ENCODE data around the gene TRIM45. TPM values are rescaled to one million over a fixed set of nuclear protein-coding genes. Genes with fewer than 3 reads are reported as not detected.
"Not testable (repeated sequence)": the region's sequence is repeated elsewhere in the genome, so short reads cannot be mapped to it uniquely, and the experiment has no call there.

Gene TRIM45, protein sequence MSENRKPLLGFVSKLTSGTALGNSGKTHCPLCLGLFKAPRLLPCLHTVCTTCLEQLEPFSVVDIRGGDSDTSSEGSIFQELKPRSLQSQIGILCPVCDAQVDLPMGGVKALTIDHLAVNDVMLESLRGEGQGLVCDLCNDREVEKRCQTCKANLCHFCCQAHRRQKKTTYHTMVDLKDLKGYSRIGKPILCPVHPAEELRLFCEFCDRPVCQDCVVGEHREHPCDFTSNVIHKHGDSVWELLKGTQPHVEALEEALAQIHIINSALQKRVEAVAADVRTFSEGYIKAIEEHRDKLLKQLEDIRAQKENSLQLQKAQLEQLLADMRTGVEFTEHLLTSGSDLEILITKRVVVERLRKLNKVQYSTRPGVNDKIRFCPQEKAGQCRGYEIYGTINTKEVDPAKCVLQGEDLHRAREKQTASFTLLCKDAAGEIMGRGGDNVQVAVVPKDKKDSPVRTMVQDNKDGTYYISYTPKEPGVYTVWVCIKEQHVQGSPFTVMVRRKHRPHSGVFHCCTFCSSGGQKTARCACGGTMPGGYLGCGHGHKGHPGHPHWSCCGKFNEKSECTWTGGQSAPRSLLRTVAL
- 1.1 and 2.0 TPM in 2 replicates for total RNA-seq

DNA sequence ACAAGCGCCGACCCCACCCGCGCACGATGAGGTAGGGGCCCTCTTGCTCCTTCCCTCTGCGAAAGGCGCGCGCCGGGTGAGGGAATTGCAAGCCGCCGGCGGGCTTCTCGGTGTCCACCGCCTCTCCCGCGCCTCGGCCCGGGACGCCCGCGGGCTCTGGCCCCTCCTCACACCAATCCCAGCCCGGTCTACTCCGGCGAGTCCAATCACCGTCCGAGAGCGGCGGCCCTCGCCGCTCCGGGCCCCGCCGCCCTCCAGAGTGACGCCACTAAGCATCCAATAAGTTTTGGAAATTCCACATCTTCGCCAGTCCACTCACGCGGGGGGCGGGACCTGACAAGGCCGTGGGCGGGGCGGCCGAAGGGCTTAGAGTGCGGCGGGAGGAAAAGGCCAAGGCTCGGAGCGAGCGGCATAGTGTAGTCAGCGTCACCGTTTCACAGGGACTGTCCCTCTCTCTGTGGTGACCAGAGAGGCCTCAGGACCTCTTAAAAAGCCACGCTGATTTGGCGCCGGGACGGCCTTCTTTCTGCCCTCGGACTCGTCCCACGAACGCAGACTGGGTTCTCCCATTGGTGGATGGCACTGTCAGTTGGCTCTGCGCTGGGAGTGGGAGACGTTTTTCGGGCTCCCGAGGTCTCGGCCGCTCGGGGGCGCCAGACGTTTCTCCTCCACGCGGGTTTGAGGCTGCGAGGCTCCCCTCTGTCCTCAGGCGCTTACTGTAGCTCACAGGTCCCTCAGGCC, at the start of gene TRIM45:
Gene TRIM45 (minus strand): TSS at position 161 of the 741 bp plus-strand sequence. CDS start 548 bp downstream, outside the sequence.
- DNase-seq (ENCODE audit: low read depth, low spot score) = peak; percentile 87

DNA sequence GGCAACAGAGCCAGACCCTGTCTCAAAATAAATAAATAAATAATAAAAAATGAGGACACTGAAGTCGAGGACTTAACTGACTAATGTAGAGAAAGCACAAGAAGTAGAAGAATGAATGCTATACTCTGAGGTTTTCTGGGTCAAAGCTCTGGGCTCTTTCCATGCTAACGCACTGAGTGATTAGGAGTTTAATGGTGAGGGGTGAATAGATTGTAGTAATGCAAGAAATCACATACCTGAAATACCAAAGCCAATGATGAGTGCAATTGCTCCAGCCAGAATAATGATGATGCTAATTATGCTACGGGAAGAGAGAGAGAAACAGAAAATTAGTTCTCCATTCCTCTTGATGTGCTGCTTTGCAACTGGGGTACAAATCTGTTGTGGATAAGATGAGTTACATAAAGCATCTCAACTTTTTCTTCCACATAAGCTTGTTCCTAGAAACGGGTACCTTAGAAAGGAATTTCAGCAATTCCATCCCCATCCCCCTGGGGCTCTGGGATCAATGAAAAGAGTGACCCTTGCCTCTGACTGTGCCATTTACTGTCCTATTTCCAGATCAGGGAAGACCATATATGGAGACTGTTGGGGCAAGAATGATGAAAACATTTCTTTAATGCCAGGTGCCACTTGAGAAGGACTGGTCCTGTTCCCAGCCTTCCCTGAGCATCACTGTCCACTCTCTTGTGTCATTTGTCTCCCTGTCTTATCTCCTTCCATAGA, 48.5 kb upstream of the TRIM45 start:
- DNase-seq (ENCODE audit: low read depth, low spot score) = no peak

DNA sequence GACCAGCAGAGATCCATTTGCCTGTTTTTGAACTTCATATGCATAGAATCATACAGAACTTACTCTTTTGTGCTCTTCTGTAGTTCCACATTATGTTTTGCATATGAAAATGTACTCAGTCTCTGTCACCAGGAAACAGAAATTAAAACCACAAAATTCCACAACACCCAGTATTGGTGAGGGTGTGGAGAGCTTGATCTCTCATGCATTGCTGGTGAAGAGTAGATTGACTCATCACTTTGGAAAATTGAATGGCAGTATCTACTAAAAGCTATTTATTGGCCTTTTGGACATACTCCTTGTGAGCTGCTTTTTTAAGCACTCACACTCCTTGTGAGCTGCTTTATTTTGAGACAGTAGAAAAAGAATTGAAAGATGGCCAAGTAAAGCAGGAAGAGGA, 45.9 kb upstream of the TRIM45 start:
- no peak for DNase-seq (ENCODE audit: low read depth, low spot score)

DNA sequence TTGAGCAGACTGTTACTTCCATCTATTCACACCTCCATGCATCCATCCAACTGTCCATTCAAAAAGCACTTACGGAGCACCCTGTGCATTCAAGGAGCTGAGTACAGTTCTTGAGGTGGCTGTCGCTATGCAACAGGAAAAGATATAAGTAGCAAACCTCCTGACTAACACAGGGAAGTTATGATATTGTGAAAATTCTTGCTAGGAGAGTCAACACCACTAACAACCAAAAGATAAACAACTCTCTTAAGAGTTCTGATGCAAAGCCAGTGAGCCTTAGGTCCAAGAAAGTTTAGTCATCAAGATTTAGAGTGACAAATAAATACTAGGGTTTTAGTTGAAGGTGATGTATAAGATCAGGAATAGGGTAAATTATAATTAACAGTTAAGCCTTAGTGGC, 44.5 kb upstream of the TRIM45 start:
- no peak for DNase-seq (ENCODE audit: low read depth, low spot score)

DNA sequence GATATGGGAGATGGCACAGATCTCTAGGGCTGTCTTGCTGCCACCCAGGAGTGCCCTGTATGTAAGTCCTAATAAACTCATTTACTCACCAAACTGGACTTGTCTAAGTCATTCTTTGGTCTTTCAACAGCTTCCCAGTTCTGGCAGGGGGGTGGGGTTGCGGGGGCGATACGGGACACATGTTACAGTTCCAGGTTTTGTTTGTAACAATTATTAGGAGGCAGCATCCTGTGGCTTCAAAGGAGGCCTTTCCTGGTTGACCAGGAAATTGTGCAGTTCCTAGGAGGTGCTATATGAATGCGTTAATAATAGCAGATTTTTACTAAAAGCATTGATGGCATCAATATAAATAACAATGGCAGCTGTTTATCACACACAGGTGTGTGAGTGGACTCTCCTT, 42.7 kb upstream of the TRIM45 start:
- no peak for DNase-seq (ENCODE audit: low read depth, low spot score)

DNA sequence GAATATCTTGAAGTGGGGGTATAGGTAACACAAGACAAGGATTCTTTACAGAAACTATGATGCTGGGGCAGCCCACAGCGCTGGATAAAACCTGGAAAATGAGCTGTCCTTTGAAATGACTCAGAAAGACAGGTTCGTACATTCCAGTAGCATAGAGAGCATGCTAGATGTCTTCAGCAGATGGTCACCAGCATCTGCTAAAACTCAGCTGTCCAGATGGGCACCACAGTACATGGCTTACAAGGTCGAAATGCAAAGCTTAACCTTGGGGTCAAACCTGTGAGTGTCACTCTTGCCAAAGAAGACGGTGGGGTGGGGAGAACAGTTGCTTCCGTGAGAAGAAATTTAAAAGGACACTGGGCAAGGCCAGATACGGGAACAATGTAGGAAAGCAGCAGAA, 41.3 kb upstream of the TRIM45 start:
- no peak for DNase-seq (ENCODE audit: low read depth, low spot score)

DNA sequence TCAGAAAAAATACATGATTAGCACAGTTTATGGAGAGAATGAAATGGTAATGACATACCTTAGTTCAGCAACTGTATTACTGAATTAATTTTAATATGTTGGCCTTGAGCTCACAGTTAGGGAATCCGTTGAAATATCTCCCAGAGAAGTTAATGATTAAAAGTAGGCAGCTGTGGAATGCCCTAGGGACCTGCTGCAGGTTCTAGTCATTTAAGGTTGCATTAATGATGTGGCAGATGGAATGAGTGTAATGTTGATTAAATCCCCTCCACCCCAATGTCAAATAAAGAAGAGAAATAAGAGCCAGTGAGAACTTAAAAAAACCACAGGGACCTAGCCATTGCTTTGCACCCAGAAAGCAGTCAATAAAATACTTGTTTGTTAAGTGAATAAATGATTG, 40.3 kb upstream of the TRIM45 start:
- no peak for DNase-seq (ENCODE audit: low read depth, low spot score)

DNA sequence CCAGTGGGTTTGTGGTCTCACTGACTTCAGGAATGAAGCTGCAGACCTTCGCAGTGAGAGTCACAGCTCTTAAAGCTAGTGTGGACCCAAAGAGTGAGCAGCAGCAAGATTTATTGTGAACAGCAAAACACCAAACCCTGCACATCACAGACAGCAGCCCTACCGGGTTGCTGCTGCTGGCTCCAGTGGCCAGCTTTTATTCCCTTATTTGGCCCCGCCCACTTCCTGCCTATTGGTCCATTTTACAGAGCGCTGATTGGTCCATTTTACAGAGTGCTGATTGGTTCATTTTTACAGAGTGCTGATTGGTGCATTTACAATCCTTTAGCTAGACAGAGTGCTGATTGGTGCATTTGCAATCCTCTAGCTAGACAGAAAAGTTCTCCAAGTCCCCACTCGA, 29.8 kb upstream of the TRIM45 start:
- DNase-seq (ENCODE audit: low read depth, low spot score) = not testable (repeated sequence)

DNA sequence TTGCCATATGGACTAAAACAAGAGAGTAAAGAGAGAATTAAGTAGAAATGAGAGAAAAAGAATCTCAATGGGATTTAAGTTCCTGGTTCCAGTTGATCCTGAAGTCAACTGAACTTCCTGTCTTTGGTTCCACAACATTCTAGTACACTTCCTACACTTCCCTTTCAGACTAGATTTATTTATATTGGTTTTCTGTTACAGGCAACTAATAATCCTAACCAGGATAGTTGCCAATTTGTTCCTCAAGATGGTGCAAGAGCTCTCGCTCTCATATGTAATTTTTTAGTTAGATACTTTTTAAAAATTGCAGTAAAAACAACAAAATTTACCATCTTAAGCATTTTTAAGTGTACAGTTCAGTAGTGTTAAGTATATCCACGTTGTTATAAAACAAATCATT, 28.8 kb upstream of the TRIM45 start:
- no peak for DNase-seq (ENCODE audit: low read depth, low spot score)

DNA sequence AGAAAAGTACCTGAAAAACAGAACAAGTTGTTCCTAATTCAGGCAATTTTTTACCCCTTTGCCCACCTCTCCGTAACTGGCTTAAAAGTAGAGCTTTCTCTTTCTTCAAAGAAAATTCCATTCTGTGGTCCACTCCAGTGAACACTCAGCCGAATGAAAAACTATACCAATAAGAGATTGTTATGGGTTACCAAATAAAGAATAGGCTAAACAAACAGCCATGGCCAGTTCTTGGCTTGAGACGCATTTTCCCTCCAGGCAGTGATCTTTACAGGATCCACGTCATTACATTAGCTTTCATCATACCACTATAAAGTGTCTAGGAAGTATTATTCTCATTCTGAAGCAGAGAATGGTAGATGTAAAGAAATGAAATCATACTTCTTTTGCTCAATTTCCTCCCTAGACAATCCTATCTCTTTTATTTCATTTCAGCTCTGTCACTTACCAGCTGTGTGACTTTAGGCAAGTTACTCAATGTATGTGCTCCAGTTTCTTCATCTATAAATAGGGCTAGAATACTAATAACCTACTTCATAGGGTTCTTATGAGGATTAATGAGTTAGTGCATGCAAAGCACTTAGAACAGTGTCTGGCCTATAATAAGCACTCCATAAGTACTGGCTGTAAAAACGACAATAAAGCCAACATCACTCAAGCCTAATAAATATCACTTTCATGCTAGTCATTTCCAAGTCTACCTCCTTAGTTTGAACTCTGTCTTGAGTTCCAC, 26.5 kb upstream of the TRIM45 start:
- no peak for DNase-seq (ENCODE audit: low read depth, low spot score)

DNA sequence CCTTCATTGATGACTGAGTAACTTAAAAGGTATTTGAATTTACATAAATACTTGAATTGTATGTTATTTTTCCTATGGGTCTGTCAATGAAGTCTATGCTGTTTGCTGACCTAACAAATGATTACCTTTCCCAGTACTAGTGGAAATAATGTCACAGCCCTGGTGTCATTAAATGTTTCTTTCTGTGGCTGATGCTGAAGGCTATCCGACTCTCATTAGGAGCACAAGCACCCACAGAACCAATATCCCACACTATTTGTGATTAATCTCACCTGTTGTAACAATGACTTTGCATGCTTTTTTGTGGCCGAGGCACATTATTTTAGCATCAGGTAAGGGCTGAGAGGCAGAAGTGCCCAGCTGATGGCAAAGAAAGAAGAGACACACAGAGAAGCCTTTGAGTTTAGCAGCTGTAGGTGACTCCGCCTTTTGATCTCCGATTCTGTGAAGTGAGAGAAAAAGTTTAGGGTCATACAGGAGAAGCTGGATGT, 25.8 kb upstream of the TRIM45 start:
- DNase-seq (ENCODE audit: low read depth, low spot score) = no peak

DNA sequence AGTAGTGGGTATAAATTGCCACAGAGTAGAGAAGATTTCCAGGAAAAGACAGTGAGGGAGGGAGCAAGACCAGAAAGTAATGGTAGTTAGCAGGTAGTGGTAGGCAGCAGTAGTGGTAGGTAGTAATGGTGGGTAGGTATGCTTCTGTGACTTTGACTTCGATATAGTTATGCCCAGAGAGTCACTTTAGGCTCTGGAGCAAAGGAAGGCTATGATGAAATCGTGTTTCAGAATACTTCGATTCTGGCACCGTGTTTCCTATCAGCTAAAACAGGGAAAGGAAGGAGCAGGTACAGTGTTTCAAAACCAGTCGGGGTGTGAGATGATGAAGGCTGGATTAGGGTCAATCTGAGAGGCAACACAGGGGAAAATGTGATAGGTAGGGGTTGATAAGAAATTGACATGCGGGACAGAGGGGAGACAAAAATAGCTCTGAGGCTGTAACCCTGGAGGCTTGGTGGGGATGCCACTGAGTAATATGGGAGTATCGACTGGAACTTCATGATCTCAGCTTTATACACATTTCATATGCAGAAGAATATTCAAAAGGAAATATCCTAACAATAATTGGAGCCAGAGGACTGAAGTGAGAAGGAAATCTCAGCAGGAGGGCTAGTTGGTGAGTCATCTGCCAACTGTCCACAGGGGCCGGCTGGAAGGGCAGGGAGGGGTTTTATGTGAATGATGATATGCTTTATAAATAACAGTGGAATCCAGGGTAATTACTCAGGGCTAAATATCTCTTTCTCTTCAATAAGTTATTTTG, 25.2 kb upstream of the TRIM45 start:
- no peak for DNase-seq (ENCODE audit: low read depth, low spot score)

DNA sequence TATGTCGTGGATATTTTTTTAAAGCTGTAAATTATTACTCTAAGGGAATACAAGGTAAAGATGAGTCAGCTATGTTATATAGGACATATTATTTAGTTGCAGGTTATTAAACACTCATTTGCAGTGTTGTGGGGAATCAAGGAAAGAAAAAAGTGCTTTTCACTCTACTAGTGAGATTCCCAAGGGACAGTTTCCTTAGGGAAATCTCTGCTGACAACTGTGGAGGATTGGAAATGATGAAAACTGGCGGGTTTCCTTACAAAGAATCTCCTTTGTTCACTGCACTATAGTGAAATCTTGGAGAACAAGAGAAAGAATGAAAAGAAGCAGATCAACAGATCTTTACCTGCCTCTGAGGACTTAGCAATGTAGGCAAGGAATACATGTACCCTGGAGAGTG, 24.5 kb upstream of the TRIM45 start:
- no peak for DNase-seq (ENCODE audit: low read depth, low spot score)

DNA sequence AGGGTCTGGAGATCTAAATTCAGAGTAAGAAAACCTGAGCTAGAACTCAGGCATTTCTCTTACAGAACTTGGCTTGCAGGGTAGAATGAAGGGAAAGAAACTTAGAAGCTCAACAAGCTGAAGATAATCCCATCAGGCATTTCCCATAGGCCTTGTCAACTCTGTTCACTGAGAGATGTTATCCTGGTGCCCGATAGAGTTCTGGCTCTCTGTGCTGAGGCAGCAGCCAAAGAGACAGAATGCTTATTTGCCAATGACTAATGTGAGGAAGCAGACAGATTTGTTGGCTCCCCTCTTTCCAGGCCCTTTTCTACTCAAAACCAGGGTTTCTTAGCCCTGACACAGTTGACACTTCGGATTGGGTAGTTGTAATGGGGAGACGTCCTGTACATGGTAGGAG, 22.3 kb upstream of the TRIM45 start:
- no peak for DNase-seq (ENCODE audit: low read depth, low spot score)

DNA sequence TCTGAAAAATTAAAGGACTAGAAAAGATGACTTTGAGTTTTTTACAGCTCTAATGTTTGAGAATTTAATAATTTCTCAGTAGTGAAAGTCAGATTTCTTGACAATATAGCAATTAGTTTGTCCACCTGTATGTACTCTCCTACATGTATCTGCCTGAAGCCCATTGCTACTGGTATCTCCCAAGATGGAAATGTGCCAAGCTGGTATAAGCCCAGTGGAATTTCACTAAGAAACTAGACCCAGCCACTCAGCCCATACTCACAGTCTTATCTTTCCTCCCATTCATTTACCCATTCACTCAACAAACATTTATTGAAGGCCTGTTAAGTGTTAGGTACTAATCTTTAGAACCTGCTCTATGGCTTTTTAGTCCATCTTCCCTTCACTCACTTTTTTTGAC, 21.6 kb upstream of the TRIM45 start:
- no peak for DNase-seq (ENCODE audit: low read depth, low spot score)

DNA sequence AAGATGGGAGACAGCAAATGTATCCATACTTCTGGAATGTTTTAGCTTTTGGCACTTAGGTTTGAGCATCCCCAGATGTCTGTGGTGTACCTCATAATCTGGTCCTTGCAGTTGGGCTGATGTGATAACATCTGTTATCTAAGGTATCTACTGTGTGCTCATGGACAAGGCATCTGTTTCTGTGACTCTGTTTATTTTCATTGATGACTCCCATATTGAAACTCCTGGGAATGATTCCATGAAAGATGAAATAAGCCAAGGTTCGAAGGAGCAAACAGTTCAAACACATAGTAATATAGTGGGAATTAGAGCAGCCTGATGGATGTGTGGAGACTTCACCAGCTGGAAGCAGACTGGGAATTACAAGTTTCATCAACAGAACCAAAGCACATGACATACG, 20.7 kb upstream of the TRIM45 start:
- no peak for DNase-seq (ENCODE audit: low read depth, low spot score)

DNA sequence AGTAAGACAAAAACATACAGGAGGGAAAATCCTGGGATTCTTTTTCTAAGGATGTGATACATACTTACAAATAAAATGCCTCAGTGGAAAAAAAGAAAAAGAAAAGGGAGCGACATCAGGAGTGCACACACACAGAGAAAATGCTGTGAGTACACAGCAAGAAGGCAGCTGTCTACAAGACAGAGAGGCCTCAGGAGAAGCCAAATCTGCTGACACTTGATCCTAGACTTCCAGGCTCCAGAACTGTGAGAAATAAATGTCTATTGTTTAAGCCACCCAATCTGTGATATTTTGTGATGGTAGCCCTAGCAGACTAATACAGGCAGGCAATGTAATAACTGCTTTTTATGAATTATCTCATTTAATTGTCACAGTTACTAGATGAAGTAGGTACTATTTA, 17.0 kb upstream of the TRIM45 start:
- no peak for DNase-seq (ENCODE audit: low read depth, low spot score)

DNA sequence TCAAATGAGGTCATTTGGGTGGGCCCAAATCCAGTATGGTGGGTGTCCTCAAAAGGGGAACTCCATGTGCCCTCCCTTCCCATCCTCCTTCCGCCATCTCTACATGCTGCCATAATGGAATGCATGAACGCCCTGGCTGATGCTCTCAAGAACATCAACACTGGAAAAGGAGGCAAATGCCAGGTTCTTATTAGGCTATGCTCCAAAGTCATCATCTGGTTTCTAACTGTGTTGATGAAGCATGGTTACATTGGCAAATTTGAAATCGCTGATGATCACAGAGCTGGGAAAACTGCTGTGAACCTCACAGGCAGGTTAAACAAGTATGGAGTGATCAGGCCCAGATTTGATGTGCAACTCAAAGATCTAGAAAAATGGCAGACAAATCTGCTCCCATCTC, 16.6 kb upstream of the TRIM45 start:
- no peak for DNase-seq (ENCODE audit: low read depth, low spot score)

DNA sequence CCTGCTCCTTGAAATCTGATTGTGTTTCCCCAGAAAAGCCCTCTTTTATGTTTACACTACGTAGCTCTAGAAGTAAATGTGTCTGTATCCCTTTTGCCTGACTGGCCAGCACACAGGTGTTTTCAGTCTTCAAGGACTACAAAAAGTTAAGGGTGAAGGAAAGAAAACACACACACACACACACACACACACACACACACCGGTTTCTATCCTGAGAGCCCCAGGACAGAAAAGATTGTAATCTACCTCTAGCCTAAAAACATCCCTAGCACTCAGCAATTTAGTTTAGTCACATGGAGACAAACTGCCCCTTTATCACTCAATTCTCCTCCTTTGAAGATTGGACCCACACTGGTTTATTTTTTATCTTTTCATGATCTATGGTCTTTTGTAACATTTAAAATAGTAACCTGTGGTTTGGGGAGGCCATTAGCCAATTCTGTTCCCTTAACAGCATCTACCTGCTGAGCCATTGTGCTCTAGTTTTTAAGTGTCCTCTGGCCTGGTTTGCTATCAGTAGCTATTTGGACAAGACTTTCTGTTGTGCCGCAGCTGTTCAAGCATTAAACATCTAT, 15.8 kb upstream of the TRIM45 start:
- DNase-seq (ENCODE audit: low read depth, low spot score) = no peak

DNA sequence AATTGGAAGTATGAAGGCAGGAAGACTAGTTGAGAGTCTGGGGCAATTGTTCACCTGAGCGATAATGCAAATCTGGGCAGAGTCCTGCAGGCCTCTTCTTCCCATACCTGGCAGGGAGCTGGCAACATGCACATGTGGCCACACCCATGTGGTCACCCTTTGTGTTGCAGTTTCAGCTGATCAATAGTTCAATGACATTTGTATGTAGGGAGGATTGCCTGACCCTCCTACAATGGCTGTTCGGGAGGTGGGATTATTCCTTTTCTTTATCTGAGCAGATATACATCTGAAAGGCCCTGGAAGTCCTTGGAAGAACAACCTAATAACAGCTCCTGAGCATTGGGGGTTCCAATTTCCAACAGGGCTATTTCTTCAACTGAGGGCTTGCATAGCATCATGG, 15.2 kb upstream of the TRIM45 start:
- no peak for DNase-seq (ENCODE audit: low read depth, low spot score)
